K562 (cell line): Measurements from ENCODE around the gene SHFL.

Experiments used
- CTCF ChIP-seq, 3 experiments: IDR thresholded peaks in 2 of 3; conservative IDR thresholded peaks in 1 of 3; 2 replicates each; pipeline ENCODE4 v1.5.1; 2011 to 2012; ENCODE audit warnings: low read length in 3 of 3, mild to moderate bottlenecking in 3 of 3, control low read depth in 2 of 3, improper control_type of control experiment in 1 of 3, inconsistent platforms in 1 of 3, low read depth in 1 of 3, mixed read lengths in 1 of 3, moderate library complexity in 1 of 3; ENCODE audit not compliant: insufficient read depth in 2 of 3
- FOXA3 ChIP-seq, 2 experiments: fragments of 450-650 bp in 1 of 2; sonication (generic) in 1 of 2; formaldehyde crosslinking; IDR thresholded peaks in 1 of 2; conservative IDR thresholded peaks in 1 of 2; 2 replicates each; pipeline versions ENCODE4 v1.4.0 to v1.8.0; 2020 to 2022; ENCODE audit warnings: mild to moderate bottlenecking in 2 of 2, missing genetic modification reagents in 1 of 2
- MYC ChIP-seq, 2 experiments: fragments of 250-450 bp in 1 of 2; sonication (Bioruptor Pico) in 1 of 2; IDR thresholded peaks; 2 replicates each; pipeline versions ENCODE4 v1.5.1 to v1.6.1; 2012 to 2021; ENCODE audit warnings: low read depth in 2 of 2, borderline replicate concordance in 1 of 2, improper control_type of control experiment in 1 of 2, low read length in 1 of 2, mild to moderate bottlenecking in 1 of 2, moderate library complexity in 1 of 2
- POLR2AphosphoS2 ChIP-seq: IDR thresholded peaks from 2 replicates; pipeline ENCODE4 v1.6.1; 2012; ENCODE audit warnings: low read length, improper control_type of control experiment
- SP1 ChIP-seq: sonication (generic); formaldehyde crosslinking; IDR thresholded peaks from 2 replicates; pipeline ENCODE4 v1.8.1; 2022; ENCODE audit warnings: mild to moderate bottlenecking, missing genetic modification reagents

- no peak for TF ChIP-seq MYC (IDR thresholded peaks at IDR 0.05; ENCODE audit: low read depth, low read length)
- no peak for TF ChIP-seq MYC (CRISPR knock-in tag; IDR thresholded peaks at IDR 0.05; ENCODE audit: borderline replicate concordance, low read depth)
- no peak for TF ChIP-seq POLR2AphosphoS2
- TF ChIP-seq FOXA3 (CRISPR knock-in tag; conservative IDR thresholded peaks at IDR 0.05 in 1 of 2, IDR thresholded peaks at IDR 0.05 in 1 of 2), result no peak
- TF ChIP-seq SP1 (CRISPR knock-in tag), result no peak
- no peak for TF ChIP-seq CTCF (IDR thresholded peaks at IDR 0.05 in 2 of 3, conservative IDR thresholded peaks at IDR 0.05 in 1 of 3; ENCODE audit: insufficient read depth in 2 of 3, low read depth in 1 of 3, low read length in 3 of 3)
Measured at GRCh38 chr19:10095622-10095947, 9.5 kb downstream of the SHFL start.
